ENCODE results near the gene DCST2.

Gene DCST2

GRCh38 chr1:155006601-155007101 is 26.9 kb downstream of the DCST2 start:
- Histone ChIP-seq H3K27me3 (ENCODE audit: insufficient read depth, low read length, poor library complexity) (peaks cover 14% of the 10 kb centered on the region), H3K4me1 (ENCODE audit: insufficient read depth, low read length) (peaks cover 12% of the 10 kb centered on the region; the same call in 1 of the 2 replicates), H2AFZ (ENCODE audit: low read depth, low read length) (no peak overlapping the region), H3K4me2 (ENCODE audit: insufficient read depth, low read length) (no peak overlapping the region), H3K9ac (ENCODE audit: low read depth, low read length) (no peak overlapping the region), H3K79me2 (ENCODE audit: insufficient read depth, low read length) (no peaks in the 10 kb centered on the region), H4K20me1 (ENCODE audit: insufficient read depth, low read length) (peaks cover 58% of the 10 kb centered on the region), H3K27ac (ENCODE audit: low read length) (no peak overlapping the region), H3K9me3 (ENCODE audit: insufficient read depth, low read length, severe bottlenecking) (no peaks in the 10 kb centered on the region), H3K4me3 (ENCODE audit: low read depth in 1 of 2, low read length in 2 of 2) (no peak overlapping the region), H3K36me3 (ENCODE audit: insufficient read depth, low read length) (no peaks in the 10 kb centered on the region)
- TF ChIP-seq CTCF (IDR thresholded peaks at IDR 0.05; ENCODE audit: borderline replicate concordance, extremely low read depth, low read length, poor library complexity, severe bottlenecking) (no peak), EZH2 (IDR thresholded peaks at IDR 0.05; ENCODE audit: borderline replicate concordance, low read depth, low read length, severe bottlenecking) (no peak)
- ATAC-seq (ENCODE audit: insufficient read depth, low read depth) (peak; percentile 74), DNase-seq (peak; percentile 35)

- TF ChIP-seq EZH2 (IDR thresholded peaks at IDR 0.05; ENCODE audit: borderline replicate concordance, low read depth, low read length, severe bottlenecking) (no peak), CTCF (IDR thresholded peaks at IDR 0.05; ENCODE audit: borderline replicate concordance, extremely low read depth, low read length, poor library complexity, severe bottlenecking) (no peak)
- no peak overlapping the region for H2AFZ ChIP-seq (ENCODE audit: low read depth, low read length)
- no peaks in the 10 kb centered on the region for H3K36me3 ChIP-seq (ENCODE audit: insufficient read depth, low read length)
- H4K20me1 ChIP-seq (ENCODE audit: insufficient read depth, low read length) = peaks cover 65% of the 10 kb centered on the region
- H3K4me2 ChIP-seq (ENCODE audit: insufficient read depth, low read length) = no peak overlapping the region
- H3K79me2 ChIP-seq (ENCODE audit: insufficient read depth, low read length) = no peaks in the 10 kb centered on the region
- H3K4me3 ChIP-seq (ENCODE audit: low read depth in 1 of 2, low read length in 2 of 2) = no peak overlapping the region
- ATAC-seq (ENCODE audit: insufficient read depth, low read depth) (no peak), DNase-seq (no peak)
- H3K27ac ChIP-seq (ENCODE audit: low read length) = no peak overlapping the region
- H3K9me3 ChIP-seq (ENCODE audit: insufficient read depth, low read length, severe bottlenecking) = no peaks in the 10 kb centered on the region
- H3K27me3 ChIP-seq (ENCODE audit: insufficient read depth, low read length, poor library complexity) = peaks cover 27% of the 10 kb centered on the region
- peaks cover 16% of the 10 kb centered on the region for H3K4me1 ChIP-seq (ENCODE audit: insufficient read depth, low read length)
- no peak overlapping the region for H3K9ac ChIP-seq (ENCODE audit: low read depth, low read length)
Observed at GRCh38 chr1:155005076-155006011, 28.2 kb downstream of the DCST2 start.

DNA sequence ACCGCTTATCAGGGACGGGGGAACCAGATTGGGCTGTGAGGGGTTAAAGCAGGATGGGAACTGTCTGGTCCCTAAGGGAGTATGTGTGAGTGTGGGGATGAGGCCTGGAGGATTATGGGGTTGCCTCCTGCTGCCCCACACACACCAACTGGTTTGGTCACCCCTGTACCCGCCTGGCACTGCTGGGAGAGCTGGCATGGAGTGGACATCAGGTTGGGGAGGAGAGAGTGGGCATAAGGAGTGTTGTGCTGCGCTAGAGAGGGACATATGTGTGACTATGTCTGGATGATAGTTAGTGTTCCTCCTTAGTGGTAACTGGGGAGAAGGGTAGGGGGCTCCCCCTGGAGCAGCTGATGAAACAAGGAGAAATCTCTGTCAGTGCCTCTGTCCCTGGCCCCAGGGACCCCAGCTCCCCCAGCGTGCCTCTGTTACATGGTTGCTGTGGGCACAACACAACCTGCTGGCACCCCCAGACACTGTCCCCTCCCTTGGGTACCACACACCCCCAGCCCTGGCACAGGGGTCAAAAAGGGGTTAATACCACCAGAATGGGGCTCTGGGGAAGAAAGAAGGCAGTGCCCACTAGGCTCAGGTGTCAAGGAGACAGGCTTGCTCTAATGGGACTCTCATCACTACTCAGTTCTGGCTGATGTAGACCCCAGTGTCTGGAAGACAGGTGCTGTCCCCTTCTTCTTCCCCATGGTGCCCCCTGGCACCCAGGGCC is 29.1 kb downstream of the DCST2 start:
- H3K27ac ChIP-seq (ENCODE audit: low read length) = no peak overlapping the region
- H3K4me3 ChIP-seq (ENCODE audit: low read depth in 1 of 2, low read length in 2 of 2) = no peak overlapping the region
- no peak overlapping the region for H3K4me2 ChIP-seq (ENCODE audit: insufficient read depth, low read length)
- TF ChIP-seq CTCF (IDR thresholded peaks at IDR 0.05; ENCODE audit: borderline replicate concordance, extremely low read depth, low read length, poor library complexity, severe bottlenecking) (no peak), EZH2 (IDR thresholded peaks at IDR 0.05; ENCODE audit: borderline replicate concordance, low read depth, low read length, severe bottlenecking) (no peak)
- H3K79me2 ChIP-seq (ENCODE audit: insufficient read depth, low read length) = no peaks in the 10 kb centered on the region
- ATAC-seq (ENCODE audit: insufficient read depth, low read depth) = no peak
- H3K9me3 ChIP-seq (ENCODE audit: insufficient read depth, low read length, severe bottlenecking) = no peaks in the 10 kb centered on the region
- H3K4me1 ChIP-seq (ENCODE audit: insufficient read depth, low read length) = peaks cover 20% of the 10 kb centered on the region
- peaks cover 65% of the 10 kb centered on the region for H4K20me1 ChIP-seq (ENCODE audit: insufficient read depth, low read length)
- no peak overlapping the region for H3K9ac ChIP-seq (ENCODE audit: low read depth, low read length)
- peaks cover 35% of the 10 kb centered on the region for H3K27me3 ChIP-seq (ENCODE audit: insufficient read depth, low read length, poor library complexity)
- no peak for DNase-seq
- H2AFZ ChIP-seq (ENCODE audit: low read depth, low read length) = no peak overlapping the region
- no peaks in the 10 kb centered on the region for H3K36me3 ChIP-seq (ENCODE audit: insufficient read depth, low read length)
